ENCODE data around the gene MSI2.

Gene MSI2

DNA sequence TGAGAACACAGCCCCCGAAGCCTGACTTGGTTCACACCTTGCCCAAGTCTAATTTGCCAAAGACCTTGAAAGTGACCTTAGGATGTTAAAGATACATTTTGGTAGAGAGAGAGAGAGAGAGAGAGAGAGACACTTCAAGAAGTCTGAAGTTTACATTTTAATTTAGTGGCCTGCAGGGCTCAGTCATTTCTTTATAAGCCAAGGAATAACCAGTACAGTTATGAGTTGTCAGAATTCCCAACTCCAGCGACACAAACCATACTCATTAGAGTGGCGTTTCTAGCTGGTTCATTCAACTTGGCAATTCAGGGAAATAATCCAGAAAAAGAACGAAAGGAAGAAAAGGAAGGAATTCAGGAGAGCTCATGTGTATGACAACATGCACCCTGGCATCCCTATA, 284.7 kb downstream of the MSI2 start:
- H2BK15ac ChIP-seq (replicated peaks; ENCODE audit: low read depth), result no peak overlapping the region
- H3K56ac ChIP-seq (ENCODE audit: low read length), result no peak overlapping the region
- no peak overlapping the region for H2BK120ac ChIP-seq (ENCODE audit: low read depth, low read length)
- no peak overlapping the region for H3K23ac ChIP-seq (ENCODE audit: low read length)
- no peak overlapping the region for H4K8ac ChIP-seq (ENCODE audit: low read depth, low read length)
- H3K36me3 ChIP-seq (ENCODE audit: control insufficient read depth, insufficient read depth, low read length), result no peaks in the 10 kb centered on the region
- no peak overlapping the region for H3K4me3 ChIP-seq (ENCODE audit: low read length)
- no peak overlapping the region for H2AK5ac ChIP-seq (ENCODE audit: low read length)
- peaks cover 13% of the 10 kb centered on the region for H3K4me1 ChIP-seq (ENCODE audit: control insufficient read depth, low read depth, low read length)
- H3K9ac ChIP-seq (ENCODE audit: low read length), result no peak overlapping the region
- no peak overlapping the region for H3K18ac ChIP-seq (ENCODE audit: low read length)
- H3K4ac ChIP-seq (ENCODE audit: low read depth, low read length), result no peak overlapping the region
- H2BK5ac ChIP-seq (ENCODE audit: low read length), result no peak overlapping the region
- H3K27me3 ChIP-seq (ENCODE audit: insufficient read depth, low read length, poor library complexity), result no peaks in the 10 kb centered on the region
- H3K79me1 ChIP-seq (ENCODE audit: low read length), result no peaks in the 10 kb centered on the region
- no peak overlapping the region for H3K27ac ChIP-seq (ENCODE audit: low read depth, low read length)
- no peak overlapping the region for H4K5ac ChIP-seq (ENCODE audit: low read length)
- no peaks in the 10 kb centered on the region for H3K79me2 ChIP-seq (ENCODE audit: control insufficient read depth, insufficient read depth, low read length)
- no peak for DNase-seq
- WGBS (ENCODE audit: extremely low coverage, insufficient coverage, low lambda C conversion rate), result no CpG with 5 or more reads among the region's 4 CpGs
- H3K4me2 ChIP-seq (ENCODE audit: low read length), result no peak overlapping the region

DNA sequence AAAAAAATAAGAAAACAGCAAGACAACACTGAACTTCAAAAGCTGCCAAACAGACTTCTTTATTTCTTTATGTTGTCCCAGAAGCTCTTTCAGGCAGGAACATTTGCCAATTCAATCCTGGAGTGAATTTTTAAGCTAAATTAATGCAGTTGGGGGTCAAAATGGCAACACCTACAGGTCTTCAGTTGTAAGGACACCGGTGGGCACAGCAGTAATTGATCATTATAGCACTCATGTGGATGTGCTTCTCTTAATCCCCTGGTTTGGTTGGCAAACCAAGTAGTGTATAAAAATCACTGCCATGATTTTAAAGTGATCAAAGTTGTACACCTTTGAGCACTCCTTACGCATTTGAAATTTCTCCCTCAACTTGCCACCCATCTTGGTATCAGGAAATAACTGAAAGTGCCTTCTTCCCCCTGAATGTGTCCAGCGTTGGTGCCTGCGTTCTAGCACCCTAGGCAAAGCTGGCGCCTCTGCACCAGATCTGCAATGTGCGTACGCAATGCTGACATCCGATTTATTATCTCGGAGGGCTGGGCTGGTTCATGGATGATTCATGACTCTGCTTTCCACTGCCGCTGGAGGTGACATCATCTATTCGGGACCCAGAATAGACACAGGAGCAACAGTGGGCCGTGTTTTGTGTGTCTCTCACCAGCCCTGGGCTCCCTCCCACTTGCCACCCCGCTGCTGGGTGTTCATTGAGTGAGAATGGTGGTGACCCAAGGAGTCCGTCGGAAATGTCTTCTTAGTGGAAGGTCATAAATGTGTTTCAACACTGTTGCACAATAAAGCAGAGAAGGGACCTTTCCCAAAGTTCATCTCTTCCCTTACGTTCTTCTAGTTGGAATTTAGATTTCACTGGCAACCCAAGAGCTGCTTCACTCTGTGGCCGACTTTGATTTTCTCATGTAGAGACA, 285.4 kb downstream of the MSI2 start:
- Histone ChIP-seq H4K8ac (ENCODE audit: low read depth, low read length) (no peak overlapping the region), H3K4ac (ENCODE audit: low read depth, low read length) (no peak overlapping the region), H3K18ac (ENCODE audit: low read length) (no peak overlapping the region), H3K4me3 (ENCODE audit: low read length) (no peak overlapping the region), H3K79me2 (ENCODE audit: control insufficient read depth, insufficient read depth, low read length) (no peaks in the 10 kb centered on the region), H3K4me2 (ENCODE audit: low read length) (no peak overlapping the region), H2AK5ac (ENCODE audit: low read length) (no peak overlapping the region), H2BK120ac (ENCODE audit: low read depth, low read length) (no peak overlapping the region), H3K27me3 (ENCODE audit: insufficient read depth, low read length, poor library complexity) (no peaks in the 10 kb centered on the region), H4K5ac (ENCODE audit: low read length) (no peak overlapping the region), H3K27ac (ENCODE audit: low read depth, low read length) (no peak overlapping the region), H3K56ac (ENCODE audit: low read length) (no peak overlapping the region), H3K4me1 (ENCODE audit: control insufficient read depth, low read depth, low read length) (peaks cover 14% of the 10 kb centered on the region), H2BK15ac (replicated peaks; ENCODE audit: low read depth) (no peak overlapping the region), H3K23ac (ENCODE audit: low read length) (no peak overlapping the region), H3K79me1 (ENCODE audit: low read length) (no peaks in the 10 kb centered on the region), H3K9ac (ENCODE audit: low read length) (no peak overlapping the region), H3K36me3 (ENCODE audit: control insufficient read depth, insufficient read depth, low read length) (no peaks in the 10 kb centered on the region), H2BK5ac (ENCODE audit: low read length) (no peak overlapping the region)
- DNase-seq, result no peak
- WGBS (ENCODE audit: extremely low coverage, insufficient coverage, low lambda C conversion rate), result no CpG with 5 or more reads among the region's 17 CpGs

DNA sequence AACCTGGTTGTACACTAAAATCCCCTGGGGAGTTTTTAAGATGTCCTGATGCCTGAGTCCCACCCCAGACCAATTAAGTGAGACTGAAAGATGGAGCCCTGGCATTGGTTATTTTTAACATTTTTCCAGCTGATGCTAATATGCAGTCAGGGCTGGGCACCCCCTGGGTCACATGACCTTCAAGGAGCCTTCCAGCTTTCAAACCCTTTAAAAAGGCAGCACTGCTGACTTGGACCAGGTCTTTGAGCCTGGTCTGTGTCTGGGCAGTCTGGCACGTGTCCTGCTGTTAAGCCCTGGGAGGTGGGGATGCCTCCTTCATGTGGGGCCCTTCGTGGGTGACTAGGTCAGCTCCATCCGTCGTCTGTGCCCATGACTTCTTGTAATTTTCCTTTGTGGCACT, 286.2 kb downstream of the MSI2 start:
- WGBS (ENCODE audit: extremely low coverage, insufficient coverage, low lambda C conversion rate), result no CpG with 5 or more reads among the region's 4 CpGs
- Histone ChIP-seq H3K23ac (ENCODE audit: low read length) (no peak overlapping the region), H3K4ac (ENCODE audit: low read depth, low read length) (no peak overlapping the region), H3K18ac (ENCODE audit: low read length) (no peak overlapping the region), H4K5ac (ENCODE audit: low read length) (no peak overlapping the region), H2BK5ac (ENCODE audit: low read length) (no peak overlapping the region), H2BK15ac (replicated peaks; ENCODE audit: low read depth) (no peak overlapping the region), H3K27ac (ENCODE audit: low read depth, low read length) (no peak overlapping the region), H3K79me1 (ENCODE audit: low read length) (no peaks in the 10 kb centered on the region), H3K4me1 (ENCODE audit: control insufficient read depth, low read depth, low read length) (peaks cover 14% of the 10 kb centered on the region), H3K27me3 (ENCODE audit: insufficient read depth, low read length, poor library complexity) (no peaks in the 10 kb centered on the region), H3K9ac (ENCODE audit: low read length) (no peak overlapping the region), H2AK5ac (ENCODE audit: low read length) (no peak overlapping the region), H3K36me3 (ENCODE audit: control insufficient read depth, insufficient read depth, low read length) (no peaks in the 10 kb centered on the region), H3K4me2 (ENCODE audit: low read length) (no peak overlapping the region), H3K4me3 (ENCODE audit: low read length) (no peak overlapping the region), H4K8ac (ENCODE audit: low read depth, low read length) (no peak overlapping the region), H2BK120ac (ENCODE audit: low read depth, low read length) (no peak overlapping the region), H3K79me2 (ENCODE audit: control insufficient read depth, insufficient read depth, low read length) (no peaks in the 10 kb centered on the region), H3K56ac (ENCODE audit: low read length) (no peak overlapping the region)
- DNase-seq, result no peak

DNA sequence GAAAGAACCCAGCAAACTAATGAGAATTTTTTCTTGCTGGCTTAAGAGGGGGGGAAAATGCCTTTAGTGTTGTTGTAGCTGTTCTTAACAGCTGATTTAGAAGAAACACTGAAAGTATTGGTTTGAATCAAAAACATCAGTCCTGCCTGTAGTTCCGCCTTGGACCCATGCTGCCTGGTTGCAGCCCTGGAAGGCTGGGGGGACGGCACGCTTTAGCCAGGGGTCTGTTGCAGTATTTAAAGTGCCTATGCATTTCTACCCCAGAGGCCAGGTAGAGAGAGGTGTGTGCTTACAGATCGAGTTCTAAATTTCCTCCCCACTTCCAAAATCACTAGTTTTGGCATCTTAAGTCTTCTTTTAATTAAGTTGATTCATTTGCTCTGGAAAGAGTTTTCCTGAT, 286.9 kb downstream of the MSI2 start:
- Histone ChIP-seq H3K79me1 (ENCODE audit: low read length) (no peaks in the 10 kb centered on the region), H3K56ac (ENCODE audit: low read length) (no peak overlapping the region)

DNA sequence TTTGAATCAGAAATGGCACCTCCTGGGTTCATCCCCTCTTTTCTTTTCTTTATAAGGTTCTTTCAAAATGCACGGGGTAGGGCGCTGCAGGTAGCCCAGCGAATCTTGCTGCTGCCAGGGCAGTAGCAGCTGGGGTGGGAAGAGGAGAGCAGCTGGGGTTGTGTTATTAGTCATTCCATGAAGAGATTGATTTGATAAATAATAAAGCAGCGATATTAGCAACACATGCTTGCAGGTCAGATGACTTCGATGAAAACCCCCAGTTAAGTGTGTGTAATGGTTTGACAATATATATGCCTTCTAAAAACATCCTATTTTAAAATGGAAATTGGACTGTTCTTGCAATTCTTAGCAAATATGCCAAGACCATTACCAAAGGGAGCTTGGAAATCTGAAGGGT, 288.1 kb downstream of the MSI2 start:
- H3K4me3 ChIP-seq (ENCODE audit: low read length), result no peak overlapping the region
- no peaks in the 10 kb centered on the region for H3K79me1 ChIP-seq (ENCODE audit: low read length)
- H2BK15ac ChIP-seq (replicated peaks; ENCODE audit: low read depth), result no peak overlapping the region
- no peak overlapping the region for H3K27ac ChIP-seq (ENCODE audit: low read depth, low read length)
- H3K4me1 ChIP-seq (ENCODE audit: control insufficient read depth, low read depth, low read length), result peaks cover 17% of the 10 kb centered on the region
- no peak overlapping the region for H3K56ac ChIP-seq (ENCODE audit: low read length)
- no peaks in the 10 kb centered on the region for H3K79me2 ChIP-seq (ENCODE audit: control insufficient read depth, insufficient read depth, low read length)
- H4K5ac ChIP-seq (ENCODE audit: low read length), result no peak overlapping the region
- H2AK5ac ChIP-seq (ENCODE audit: low read length), result no peak overlapping the region
- no peaks in the 10 kb centered on the region for H3K36me3 ChIP-seq (ENCODE audit: control insufficient read depth, insufficient read depth, low read length)
- H3K18ac ChIP-seq (ENCODE audit: low read length), result no peak overlapping the region
- DNase-seq, result no peak
- no peak overlapping the region for H3K23ac ChIP-seq (ENCODE audit: low read length)
- H2BK120ac ChIP-seq (ENCODE audit: low read depth, low read length), result no peak overlapping the region
- no peaks in the 10 kb centered on the region for H3K27me3 ChIP-seq (ENCODE audit: insufficient read depth, low read length, poor library complexity)
- H4K8ac ChIP-seq (ENCODE audit: low read depth, low read length), result no peak overlapping the region
- H2BK5ac ChIP-seq (ENCODE audit: low read length), result no peak overlapping the region
- H3K9ac ChIP-seq (ENCODE audit: low read length), result no peak overlapping the region
- WGBS (ENCODE audit: extremely low coverage, insufficient coverage, low lambda C conversion rate), result no CpG with 5 or more reads among the region's 5 CpGs
- H3K4me2 ChIP-seq (ENCODE audit: low read length), result no peak overlapping the region
- H3K4ac ChIP-seq (ENCODE audit: low read depth, low read length), result no peak overlapping the region

More for the DNA sequence above, 286.9 kb downstream of the MSI2 start:
- no peak overlapping the region for H2BK120ac ChIP-seq (ENCODE audit: low read depth, low read length)
- H3K4me3 ChIP-seq (ENCODE audit: low read length), result no peak overlapping the region
- H2BK15ac ChIP-seq (replicated peaks; ENCODE audit: low read depth), result no peak overlapping the region
- H3K4ac ChIP-seq (ENCODE audit: low read depth, low read length), result no peak overlapping the region
- no peak for DNase-seq
- no peaks in the 10 kb centered on the region for H3K36me3 ChIP-seq (ENCODE audit: control insufficient read depth, insufficient read depth, low read length)
- H2AK5ac ChIP-seq (ENCODE audit: low read length), result no peak overlapping the region
- no peak overlapping the region for H3K23ac ChIP-seq (ENCODE audit: low read length)
- H3K27ac ChIP-seq (ENCODE audit: low read depth, low read length), result no peak overlapping the region
- no peak overlapping the region for H3K9ac ChIP-seq (ENCODE audit: low read length)
- H4K5ac ChIP-seq (ENCODE audit: low read length), result no peak overlapping the region
- H3K4me2 ChIP-seq (ENCODE audit: low read length), result no peak overlapping the region
- peaks cover 16% of the 10 kb centered on the region for H3K4me1 ChIP-seq (ENCODE audit: control insufficient read depth, low read depth, low read length)
- no peak overlapping the region for H3K18ac ChIP-seq (ENCODE audit: low read length)
- H2BK5ac ChIP-seq (ENCODE audit: low read length), result no peak overlapping the region
- no CpG with 5 or more reads among the region's 4 CpGs for WGBS (ENCODE audit: extremely low coverage, insufficient coverage, low lambda C conversion rate)
- H3K79me2 ChIP-seq (ENCODE audit: control insufficient read depth, insufficient read depth, low read length), result no peaks in the 10 kb centered on the region
- no peaks in the 10 kb centered on the region for H3K27me3 ChIP-seq (ENCODE audit: insufficient read depth, low read length, poor library complexity)
- no peak overlapping the region for H4K8ac ChIP-seq (ENCODE audit: low read depth, low read length)
